ENCODE data around the gene TREH. TPM values are rescaled to one million over a fixed set of nuclear protein-coding genes. Genes with fewer than 3 reads are reported as not detected.

TREH gene
- total and polyA plus RNA-seq, 8 donors = 0.20 to 0.42 (median 0.24) TPM; not detected in 3

GRCh38 chr11:118638726-118639125 lies 40.7 kb downstream of the TREH start:
- H3K4me1 ChIP-seq = peaks cover 5 to 13% of the 10 kb centered on the region in 2 donors
- intact Hi-C loops (cut with DNase I) = no loop called here
- TF ChIP-seq CTCF (IDR thresholded peaks at IDR 0.05) = no peak
- no peak for DNase-seq
- H3K9me3 ChIP-seq = no peaks in the 10 kb centered on the region
- no peak overlapping the region for H3K4me3 ChIP-seq
- H3K27me3 ChIP-seq = no peaks in the 10 kb centered on the region
- ATAC-seq = no peak
- H3K27ac ChIP-seq = no peak overlapping the region
- peaks cover 0 to 77% of the 10 kb centered on the region in 2 donors for H3K36me3 ChIP-seq

- TF ChIP-seq CTCF (IDR thresholded peaks at IDR 0.05) = no peak
- Histone ChIP-seq H3K9me3 (no peaks in the 10 kb centered on the region), H3K27ac (no peak overlapping the region), H3K27me3 (no peaks in the 10 kb centered on the region), H3K36me3 (peaks cover 0 to 68% of the 10 kb centered on the region in 2 donors), H3K4me1 (peaks cover 15 to 19% of the 10 kb centered on the region in 2 donors), H3K4me3 (no peak overlapping the region)
- no peak for DNase-seq
- ATAC-seq = no peak
- intact Hi-C loops (cut with DNase I) = no loop called here
These were observed 42.7 kb downstream of the TREH start for GRCh38 chr11:118636569-118637290.

GRCh38 chr11:118635642-118636041 lies 43.8 kb downstream of the TREH start:
- intact Hi-C loops (cut with DNase I) = no loop called here
- no peaks in the 10 kb centered on the region for H3K27me3 ChIP-seq
- no peaks in the 10 kb centered on the region for H3K9me3 ChIP-seq
- DNase-seq (no peak), ATAC-seq (no peak)
- no peak for TF ChIP-seq CTCF (IDR thresholded peaks at IDR 0.05)
- peaks cover 0 to 65% of the 10 kb centered on the region in 2 donors for H3K36me3 ChIP-seq
- H3K4me3 ChIP-seq = no peak overlapping the region
- peaks cover 19 to 20% of the 10 kb centered on the region in 2 donors for H3K4me1 ChIP-seq
- peak overlapping the region in 1 of 2 donors; percentile 0 for H3K27ac ChIP-seq

GRCh38 chr11:118635237-118635591 lies 44.2 kb downstream of the TREH start:
- intact Hi-C loops (cut with DNase I) = no loop called here
- Histone ChIP-seq H3K27ac (peak overlapping the region; percentile 0 to 56), H3K36me3 (peaks cover 0 to 61% of the 10 kb centered on the region in 2 donors), H3K9me3 (no peaks in the 10 kb centered on the region), H3K4me1 (peaks cover 22 to 24% of the 10 kb centered on the region in 2 donors), H3K4me3 (no peak overlapping the region), H3K27me3 (no peaks in the 10 kb centered on the region)
- no peak for TF ChIP-seq CTCF (IDR thresholded peaks at IDR 0.05)
- ATAC-seq (peak; percentile 53), DNase-seq (peak in 1 of 4 donors; percentile 64)

- DNase-seq (peak; percentile 76 to 94 (median 87)), ATAC-seq (peak; percentile 85)
- H3K27ac ChIP-seq = peak overlapping the region; percentile 0 to 56
- TF ChIP-seq CTCF (IDR thresholded peaks at IDR 0.05) = no peak
- peaks cover 22 to 26% of the 10 kb centered on the region in 2 donors for H3K4me1 ChIP-seq
- peaks cover 0 to 55% of the 10 kb centered on the region in 2 donors for H3K36me3 ChIP-seq
- no peaks in the 10 kb centered on the region for H3K9me3 ChIP-seq
- H3K4me3 ChIP-seq = no peak overlapping the region
- intact Hi-C loops (cut with DNase I) = no loop called here
- no peaks in the 10 kb centered on the region for H3K27me3 ChIP-seq
These were observed 44.8 kb downstream of the TREH start for GRCh38 chr11:118634431-118635236.
